H9 (cell line): ENCODE results near the gene SMAD6. TPM values are rescaled to one million over a fixed set of nuclear protein-coding genes. Genes with fewer than 3 reads are reported as not detected.

Experiments
- DNase-seq: peaks from one replicate; pipeline ENCODE4 v3.0.0-alpha.2; 2017
- H2AFZ ChIP-seq: one replicate; pipeline ENCODE4 v1.6.1; 2013; ENCODE audit warnings: mild to moderate bottlenecking, low read length, control low read depth, moderate library complexity
- H2AK5ac ChIP-seq: 2 replicates; pipeline ENCODE4 v1.6.1; 2013; ENCODE audit warnings: low read length, control low read depth, mixed read lengths; ENCODE audit not compliant: insufficient read length
- H2BK120ac ChIP-seq: one replicate; pipeline ENCODE4 v1.6.1; 2013; ENCODE audit warnings: low read depth, mild to moderate bottlenecking, low read length, control low read depth, inconsistent platforms; ENCODE audit not compliant: poor library complexity, severe bottlenecking
- H2BK12ac ChIP-seq: 2 replicates; pipeline ENCODE4 v1.6.1; 2013; ENCODE audit warnings: low read length, control low read depth, mixed read lengths, low read depth; ENCODE audit not compliant: insufficient read length
- H2BK15ac ChIP-seq: 2 replicates; pipeline ENCODE4 v1.6.1; 2013; ENCODE audit warnings: low read depth, low read length, control low read depth
- H2BK20ac ChIP-seq: one replicate; pipeline ENCODE4 v1.6.1; 2013; ENCODE audit warnings: low read depth, mild to moderate bottlenecking, low read length, control low read depth, inconsistent platforms; ENCODE audit not compliant: poor library complexity, severe bottlenecking
- H2BK5ac ChIP-seq: 2 replicates; pipeline ENCODE4 v1.6.1; 2013; ENCODE audit warnings: low read length, control low read depth, mixed read lengths; ENCODE audit not compliant: insufficient read length
- H3K14ac ChIP-seq: 2 replicates; pipeline ENCODE4 v1.6.1; 2013; ENCODE audit warnings: low read length, control low read depth; ENCODE audit not compliant: insufficient read depth
- H3K18ac ChIP-seq: 2 replicates; pipeline ENCODE4 v1.6.1; 2013; ENCODE audit warnings: low read depth, mild to moderate bottlenecking, mixed read lengths, low read length, control low read depth; ENCODE audit not compliant: insufficient read length
- H3K23ac ChIP-seq: 2 replicates; pipeline ENCODE4 v1.6.1; 2013; ENCODE audit warnings: low read length, control low read depth, mixed read lengths, low read depth; ENCODE audit not compliant: insufficient read length
- H3K23me2 ChIP-seq: 2 replicates; pipeline ENCODE4 v1.6.1; 2013; ENCODE audit warnings: low read depth, mild to moderate bottlenecking, mixed read lengths, low read length, control low read depth; ENCODE audit not compliant: insufficient read length, poor library complexity, severe bottlenecking
- H3K27ac ChIP-seq: 2 replicates; pipeline ENCODE4 v1.5.1; 2013; ENCODE audit warnings: low read length, control low read depth, mixed read lengths, low read depth; ENCODE audit not compliant: insufficient read length
- H3K27me3 ChIP-seq: 2 replicates; pipeline ENCODE4 v1.6.1; 2013; ENCODE audit warnings: low read length, control low read depth, inconsistent platforms; ENCODE audit not compliant: insufficient read depth
- H3K4ac ChIP-seq: 2 replicates; pipeline ENCODE4 v1.6.1; 2013; ENCODE audit warnings: low read depth, mild to moderate bottlenecking, control low read depth, inconsistent platforms, low read length, moderate library complexity
- H3K4me1 ChIP-seq: 2 replicates; pipeline ENCODE4 v1.6.1; 2013; ENCODE audit warnings: low read length, control low read depth, inconsistent platforms; ENCODE audit not compliant: insufficient read depth
- H3K4me2 ChIP-seq: 2 replicates; pipeline ENCODE4 v1.6.1; 2013; ENCODE audit warnings: low read length, control low read depth, mixed read lengths; ENCODE audit not compliant: insufficient read length, insufficient read depth
- H3K56ac ChIP-seq: 2 replicates; pipeline ENCODE4 v1.6.1; 2013; ENCODE audit warnings: low read depth, mild to moderate bottlenecking, mixed read lengths, low read length, control low read depth; ENCODE audit not compliant: insufficient read length
- H3K79me1 ChIP-seq: 2 replicates; pipeline ENCODE4 v1.6.1; 2013; ENCODE audit warnings: low read depth, mild to moderate bottlenecking, moderate library complexity, low read length, control low read depth, inconsistent platforms; ENCODE audit not compliant: insufficient read depth, poor library complexity, severe bottlenecking
- H3K79me2 ChIP-seq: 2 replicates; pipeline ENCODE4 v1.6.1; 2013; ENCODE audit warnings: low read length, control low read depth, inconsistent platforms; ENCODE audit not compliant: insufficient read depth
- H3K9ac ChIP-seq: 2 replicates; pipeline ENCODE4 v1.6.1; 2013; ENCODE audit warnings: low read length, control low read depth, mixed read lengths; ENCODE audit not compliant: insufficient read length; ENCODE audit errors: extremely low read depth
- H3K9me3 ChIP-seq: one replicate; pipeline ENCODE4 v1.6.1; 2013; ENCODE audit warnings: low read depth, low read length, inconsistent platforms; ENCODE audit not compliant: control insufficient read depth
- H3T11ph ChIP-seq: one replicate; pipeline ENCODE4 v1.6.1; 2013; ENCODE audit warnings: mild to moderate bottlenecking, low read length, control low read depth, inconsistent platforms
- H4K20me1 ChIP-seq: one replicate; pipeline ENCODE4 v1.6.1; 2013; ENCODE audit not compliant: control insufficient read depth, insufficient read length, insufficient read depth
- H4K5ac ChIP-seq: 2 replicates; pipeline ENCODE4 v1.6.1; 2013; ENCODE audit warnings: low read depth, mild to moderate bottlenecking, mixed read lengths, low read length, control low read depth; ENCODE audit not compliant: insufficient read length
- H4K8ac ChIP-seq: replicated peaks from 2 replicates; pipeline ENCODE4 v1.6.1; 2013; ENCODE audit warnings: low read length, control low read depth, mixed read lengths, low read depth; ENCODE audit not compliant: insufficient read length
- H4K91ac ChIP-seq: 2 replicates; pipeline ENCODE4 v1.6.1; 2013; ENCODE audit warnings: low read depth, mild to moderate bottlenecking, moderate library complexity, mixed read lengths, low read length, control low read depth; ENCODE audit not compliant: insufficient read length
- H3K27ac Mint-ChIP-seq, 3 experiments: 2 replicates in 2 of 3; 3 replicates in 1 of 3; pipeline ENCODE4 v1.8.0; 2020 to 2021; ENCODE audit warnings: mixed read lengths in 3 of 3, mild to moderate bottlenecking in 1 of 3, moderate library complexity in 1 of 3
- H3K27me3 Mint-ChIP-seq: 2 replicates; pipeline ENCODE4 v1.8.0; 2021; ENCODE audit warnings: low read depth, mild to moderate bottlenecking, moderate library complexity, mixed read lengths
- H3K36me3 Mint-ChIP-seq, 3 experiments: 2 replicates in 2 of 3; 3 replicates in 1 of 3; pipeline ENCODE4 v1.8.0; 2020 to 2021; ENCODE audit warnings: low read depth in 3 of 3, mixed read lengths in 3 of 3; ENCODE audit not compliant: insufficient read depth in 1 of 3
- H3K4me1 Mint-ChIP-seq, 2 experiments: 2 replicates each; pipeline ENCODE4 v1.8.0; 2020; ENCODE audit warnings: mixed read lengths in 2 of 2
- H3K4me3 Mint-ChIP-seq, 2 experiments: 2 replicates in 1 of 2; 3 replicates in 1 of 2; pipeline ENCODE4 v1.8.0; 2020 to 2021; ENCODE audit warnings: mild to moderate bottlenecking in 2 of 2, mixed read lengths in 2 of 2, moderate library complexity in 1 of 2
- H3K9me3 Mint-ChIP-seq, 2 experiments: 2 replicates in 1 of 2; 3 replicates in 1 of 2; pipeline ENCODE4 v1.8.0; 2020; ENCODE audit warnings: mild to moderate bottlenecking in 2 of 2, mixed read lengths in 2 of 2, moderate library complexity in 1 of 2
- CTCF ChIP-seq: fragments of 200-600 bp; sonication (generic); conservative IDR thresholded peaks from 3 replicates; pipeline ENCODE4 v1.8.0; 2021; ENCODE audit warnings: antibody characterized with exemption, mild to moderate bottlenecking
- WGBS: extraction: QIAGEN DNeasy Blood & Tissue Kit; methylation state at CpG from one replicate; pipeline ENCODE4 v1.1.7; 2013; ENCODE audit warnings: missing lambda C conversion rate, low lambda C conversion rate, mixed read lengths; ENCODE audit not compliant: insufficient read length; ENCODE audit errors: extremely low coverage; 5-methylcytosine and 5-hydroxymethylcytosine counted together
- total RNA-seq: library from RNA; stranded (reverse); gene quantifications from 2 replicates; pipeline ENCODE4 v1.2.1, GENCODE V29; 2021

SMAD6 gene
- total RNA-seq, 1 experiment from 2014 or later = 6.0 TPM

GRCh38 chr15:66737243-66738010 lies 35.4 kb downstream of the SMAD6 start:
- H2BK120ac ChIP-seq = no peak overlapping the region
- no peaks in the 10 kb centered on the region for H3K23me2 ChIP-seq
- no peak overlapping the region for H2BK15ac ChIP-seq
- no peaks in the 10 kb centered on the region for H3K27me3 Mint-ChIP-seq
- no peak overlapping the region for H3K4me3 Mint-ChIP-seq
- no peak overlapping the region for H3K27ac ChIP-seq
- H3K4me1 Mint-ChIP-seq = peaks cover 11 to 23% of the 10 kb centered on the region in 2 experiments
- H3K27me3 ChIP-seq = no peaks in the 10 kb centered on the region
- H4K8ac ChIP-seq = no peak overlapping the region
- no peak overlapping the region for H4K5ac ChIP-seq
- no peak overlapping the region for H3K4ac ChIP-seq
- no peaks in the 10 kb centered on the region for H3K79me2 ChIP-seq
- WGBS = no CpG with 5 or more reads among the region's 11 CpGs
- no peak overlapping the region for H3K18ac ChIP-seq
- no peak overlapping the region; the same call in 1 of the 2 replicates for H3K14ac ChIP-seq
- no peak overlapping the region for H3K9ac ChIP-seq
- no peak overlapping the region for H4K91ac ChIP-seq
- TF ChIP-seq CTCF = no peak
- 0 out of 7 replicates have a peak overlapping the region, but pooled peaks of 1 of the 3 experiments have one; percentile 49 for H3K27ac Mint-ChIP-seq
- H3K4me2 ChIP-seq = no peak overlapping the region
- no peak overlapping the region for H3T11ph ChIP-seq
- no peaks in the 10 kb centered on the region for H3K9me3 ChIP-seq
- H3K23ac ChIP-seq = no peak overlapping the region
- H3K9me3 Mint-ChIP-seq = no peaks in the 10 kb centered on the region
- no peak overlapping the region for H2AFZ ChIP-seq
- H3K56ac ChIP-seq = no peak overlapping the region
- peaks cover 2% of the 10 kb centered on the region for H4K20me1 ChIP-seq
- no peak for DNase-seq
- H2BK5ac ChIP-seq = no peak overlapping the region
- no peak overlapping the region for H2AK5ac ChIP-seq
- H2BK12ac ChIP-seq = no peak overlapping the region
- no peak overlapping the region for H2BK20ac ChIP-seq
- H3K4me1 ChIP-seq = no peaks in the 10 kb centered on the region
- no peaks in the 10 kb centered on the region for H3K36me3 Mint-ChIP-seq
- no peaks in the 10 kb centered on the region for H3K79me1 ChIP-seq
